ENCODE results near the gene GRN. TPM values are rescaled to one million over a fixed set of nuclear protein-coding genes. Genes with fewer than 3 reads are reported as not detected.

GRN gene
- total RNA-seq, 4 donors from 2014 or later: 294 to 451 (median 340) TPM

- no peaks in the 10 kb centered on the region for H3K9me3 ChIP-seq
- peaks cover 38% of the 10 kb centered on the region for H3K4me1 ChIP-seq
- WGBS: 95% methylated on average over 11 of the region's 11 CpGs
- H3K27ac ChIP-seq: no peak overlapping the region
- DNase-seq (ENCODE audit: low spot score in 2 of 2): no peak
- peaks cover 39% of the 10 kb centered on the region for H3K36me3 ChIP-seq
- H3K4me3 ChIP-seq: no peak overlapping the region
- TF ChIP-seq EP300 (IDR thresholded peaks at IDR 0.05): no peak
- TF ChIP-seq, protein P1, sequence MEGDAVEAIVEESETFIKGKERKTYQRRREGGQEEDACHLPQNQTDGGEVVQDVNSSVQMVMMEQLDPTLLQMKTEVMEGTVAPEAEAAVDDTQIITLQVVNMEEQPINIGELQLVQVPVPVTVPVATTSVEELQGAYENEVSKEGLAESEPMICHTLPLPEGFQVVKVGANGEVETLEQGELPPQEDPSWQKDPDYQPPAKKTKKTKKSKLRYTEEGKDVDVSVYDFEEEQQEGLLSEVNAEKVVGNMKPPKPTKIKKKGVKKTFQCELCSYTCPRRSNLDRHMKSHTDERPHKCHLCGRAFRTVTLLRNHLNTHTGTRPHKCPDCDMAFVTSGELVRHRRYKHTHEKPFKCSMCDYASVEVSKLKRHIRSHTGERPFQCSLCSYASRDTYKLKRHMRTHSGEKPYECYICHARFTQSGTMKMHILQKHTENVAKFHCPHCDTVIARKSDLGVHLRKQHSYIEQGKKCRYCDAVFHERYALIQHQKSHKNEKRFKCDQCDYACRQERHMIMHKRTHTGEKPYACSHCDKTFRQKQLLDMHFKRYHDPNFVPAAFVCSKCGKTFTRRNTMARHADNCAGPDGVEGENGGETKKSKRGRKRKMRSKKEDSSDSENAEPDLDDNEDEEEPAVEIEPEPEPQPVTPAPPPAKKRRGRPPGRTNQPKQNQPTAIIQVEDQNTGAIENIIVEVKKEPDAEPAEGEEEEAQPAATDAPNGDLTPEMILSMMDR (IDR thresholded peaks at IDR 0.05): no peak
- no peak for TF ChIP-seq POLR2AphosphoS5 (IDR thresholded peaks at IDR 0.05)
- TF ChIP-seq POLR2A (IDR thresholded peaks at IDR 0.05): no peak
- H3K27me3 ChIP-seq: peaks cover under 1% of the 10 kb centered on the region
Observed at GRCh38 chr17:44322236-44322895, 22.7 kb upstream of the GRN start.

- no peak for DNase-seq (ENCODE audit: low spot score in 2 of 2)
- Histone ChIP-seq H3K4me1 (peaks cover 38% of the 10 kb centered on the region), H3K4me3 (peak overlapping the region; percentile 98), H3K9me3 (no peaks in the 10 kb centered on the region), H3K27me3 (no peaks in the 10 kb centered on the region), H3K27ac (no peak overlapping the region), H3K36me3 (peaks cover 39% of the 10 kb centered on the region)
- TF ChIP-seq EP300 (IDR thresholded peaks at IDR 0.05) (no peak), POLR2AphosphoS5 (IDR thresholded peaks at IDR 0.05) (no peak), POLR2A (IDR thresholded peaks at IDR 0.05) (no peak)
- TF ChIP-seq, protein P1 (IDR thresholded peaks at IDR 0.05): no peak
- 68% methylated on average over 25 of the region's 27 CpGs for WGBS
Observed at GRCh38 chr17:44323359-44324091, 21.6 kb upstream of the GRN start.

- Histone ChIP-seq H3K27ac (peak overlapping the region; percentile 85), H3K4me3 (peak overlapping the region; percentile 98), H3K9me3 (no peaks in the 10 kb centered on the region), H3K27me3 (no peaks in the 10 kb centered on the region), H3K4me1 (peaks cover 38% of the 10 kb centered on the region), H3K36me3 (peaks cover 35% of the 10 kb centered on the region)
- no peak for TF ChIP-seq EP300 (IDR thresholded peaks at IDR 0.05)
- no peak for TF ChIP-seq POLR2A (IDR thresholded peaks at IDR 0.05)
- TF ChIP-seq POLR2AphosphoS5 (IDR thresholded peaks at IDR 0.05): no peak
- TF ChIP-seq, protein P1 (IDR thresholded peaks at IDR 0.05): no peak
- WGBS: 0% methylated on average over 12 of the region's 38 CpGs
- DNase-seq (ENCODE audit: low spot score in 2 of 2): no peak
Observed at GRCh38 chr17:44324092-44324570, 21.0 kb upstream of the GRN start.

DNA sequence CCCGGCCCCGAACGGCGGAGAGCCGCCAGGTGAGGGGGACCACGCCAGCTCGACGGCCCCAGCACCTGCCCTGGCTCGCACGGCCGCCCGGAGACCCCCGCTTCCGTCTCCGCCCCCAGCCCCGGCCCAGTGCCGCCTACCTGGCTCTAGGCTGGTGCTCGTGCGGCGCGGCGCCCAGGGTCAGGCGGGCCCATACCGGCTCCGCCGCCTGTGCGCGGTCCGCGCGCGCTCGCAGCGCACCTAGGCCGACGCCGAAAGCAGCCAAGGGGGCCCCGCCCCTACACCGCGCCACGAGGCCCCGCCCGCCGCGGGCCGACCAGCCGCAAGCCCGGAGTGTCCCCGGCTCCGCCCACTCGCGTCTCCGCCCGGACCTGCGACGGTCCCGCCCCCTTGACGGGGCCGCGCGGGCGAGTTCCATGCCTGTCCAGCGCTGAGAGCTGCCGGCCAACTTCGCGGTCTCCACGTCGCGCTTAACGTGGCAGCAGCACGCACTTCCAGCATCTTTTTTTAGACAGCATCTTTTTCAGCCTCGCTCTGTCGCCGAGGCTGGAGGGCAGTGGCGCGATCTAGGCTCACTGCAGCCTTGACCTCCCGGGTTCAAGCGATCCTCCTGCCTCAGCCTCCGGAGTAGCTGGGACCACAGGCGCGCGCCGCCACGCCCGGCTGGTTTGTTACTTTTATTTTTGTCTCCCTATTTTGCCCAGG is 20.4 kb upstream of the GRN start, which contains the start of gene SLC25A39:
Gene SLC25A39, minus strand, starts transcription at position 253 of the 705 bp plus-strand sequence. CDS start 1,261 bp downstream, outside the sequence.
- TF ChIP-seq POLR2AphosphoS5 (IDR thresholded peaks at IDR 0.05): peak in 1 of 3 donors; percentile 15
- TF ChIP-seq EP300 (IDR thresholded peaks at IDR 0.05): no peak
- no peak for TF ChIP-seq POLR2A (IDR thresholded peaks at IDR 0.05)
- TF ChIP-seq, protein P1 (IDR thresholded peaks at IDR 0.05): no peak
- H3K36me3 ChIP-seq: peaks cover 29% of the 10 kb centered on the region
- peak; percentile 95 to 96 for DNase-seq (ENCODE audit: low spot score in 2 of 2)
- peaks cover 38% of the 10 kb centered on the region for H3K4me1 ChIP-seq
- WGBS: 0% methylated on average over 45 of the region's 85 CpGs
- no peaks in the 10 kb centered on the region for H3K9me3 ChIP-seq
- peak within 1 kb of the TSS; percentile 85 for H3K27ac ChIP-seq
- peak within 1 kb of the TSS; percentile 98 for H3K4me3 ChIP-seq
- no peaks in the 10 kb centered on the region for H3K27me3 ChIP-seq

All from suprapubic skin (tissue), 4 donors.